ENCODE measurements around the gene CILP2.

DNA sequence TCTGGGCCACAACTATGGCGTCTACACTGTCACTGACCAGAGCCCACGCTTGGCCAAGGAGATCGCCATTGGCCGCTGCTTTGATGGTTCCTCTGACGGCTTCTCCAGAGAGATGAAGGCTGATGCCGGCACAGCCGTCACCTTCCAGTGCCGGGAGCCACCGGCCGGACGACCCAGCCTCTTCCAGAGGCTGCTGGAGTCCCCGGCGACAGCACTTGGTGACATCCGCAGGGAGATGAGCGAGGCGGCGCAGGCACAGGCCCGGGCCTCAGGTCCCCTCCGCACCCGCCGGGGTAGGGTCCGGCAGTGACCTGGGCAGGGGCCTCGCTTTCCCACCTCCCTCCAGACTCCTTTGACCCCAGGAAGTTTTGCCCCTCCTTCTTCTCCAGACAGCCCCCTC, 7.6 kb downstream of the CILP2 start:
- no peak for TF ChIP-seq POLR2AphosphoS5 (IDR thresholded peaks at IDR 0.05; ENCODE audit: low read depth, low read length)
- no peak for TF ChIP-seq SIN3A (IDR thresholded peaks at IDR 0.05; ENCODE audit: borderline replicate concordance, insufficient read depth, low read length)
- TF ChIP-seq, protein P1, sequence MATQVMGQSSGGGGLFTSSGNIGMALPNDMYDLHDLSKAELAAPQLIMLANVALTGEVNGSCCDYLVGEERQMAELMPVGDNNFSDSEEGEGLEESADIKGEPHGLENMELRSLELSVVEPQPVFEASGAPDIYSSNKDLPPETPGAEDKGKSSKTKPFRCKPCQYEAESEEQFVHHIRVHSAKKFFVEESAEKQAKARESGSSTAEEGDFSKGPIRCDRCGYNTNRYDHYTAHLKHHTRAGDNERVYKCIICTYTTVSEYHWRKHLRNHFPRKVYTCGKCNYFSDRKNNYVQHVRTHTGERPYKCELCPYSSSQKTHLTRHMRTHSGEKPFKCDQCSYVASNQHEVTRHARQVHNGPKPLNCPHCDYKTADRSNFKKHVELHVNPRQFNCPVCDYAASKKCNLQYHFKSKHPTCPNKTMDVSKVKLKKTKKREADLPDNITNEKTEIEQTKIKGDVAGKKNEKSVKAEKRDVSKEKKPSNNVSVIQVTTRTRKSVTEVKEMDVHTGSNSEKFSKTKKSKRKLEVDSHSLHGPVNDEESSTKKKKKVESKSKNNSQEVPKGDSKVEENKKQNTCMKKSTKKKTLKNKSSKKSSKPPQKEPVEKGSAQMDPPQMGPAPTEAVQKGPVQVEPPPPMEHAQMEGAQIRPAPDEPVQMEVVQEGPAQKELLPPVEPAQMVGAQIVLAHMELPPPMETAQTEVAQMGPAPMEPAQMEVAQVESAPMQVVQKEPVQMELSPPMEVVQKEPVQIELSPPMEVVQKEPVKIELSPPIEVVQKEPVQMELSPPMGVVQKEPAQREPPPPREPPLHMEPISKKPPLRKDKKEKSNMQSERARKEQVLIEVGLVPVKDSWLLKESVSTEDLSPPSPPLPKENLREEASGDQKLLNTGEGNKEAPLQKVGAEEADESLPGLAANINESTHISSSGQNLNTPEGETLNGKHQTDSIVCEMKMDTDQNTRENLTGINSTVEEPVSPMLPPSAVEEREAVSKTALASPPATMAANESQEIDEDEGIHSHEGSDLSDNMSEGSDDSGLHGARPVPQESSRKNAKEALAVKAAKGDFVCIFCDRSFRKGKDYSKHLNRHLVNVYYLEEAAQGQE (IDR thresholded peaks at IDR 0.05; ENCODE audit: insufficient read depth in 1 of 2, low read depth in 2 of 2, low read length in 2 of 2), result no peak
